ENCODE results near the gene DPP6.

The DPP6 gene

GRCh38 chr7:154308928-154309327 is 256.7 kb downstream of the DPP6 start:
- no peaks in the 10 kb centered on the region for H3K4me1 ChIP-seq (ENCODE audit: low read depth, poor library complexity, severe bottlenecking)
- no peak overlapping the region for H3K27ac ChIP-seq
- H3K4me3 ChIP-seq (IDR thresholded peaks at IDR 0.05; ENCODE audit: insufficient read depth, low read depth, low read length) = no peak overlapping the region
- no peak overlapping the region for H3K9ac ChIP-seq
- H4K20me1 ChIP-seq (ENCODE audit: insufficient read depth) = no peaks in the 10 kb centered on the region
- H2AFZ ChIP-seq (ENCODE audit: low read depth) = no peak overlapping the region
- H3K79me2 ChIP-seq (ENCODE audit: insufficient read depth, low read depth) = no peaks in the 10 kb centered on the region
- TF ChIP-seq CTCF (conservative IDR thresholded peaks at IDR 0.05; ENCODE audit: low read depth, low read length) = no peak
- H3K4me2 ChIP-seq = no peak overlapping the region
- no peaks in the 10 kb centered on the region for H3K36me3 ChIP-seq (ENCODE audit: insufficient read depth)
- no peaks in the 10 kb centered on the region for H3K27me3 ChIP-seq (ENCODE audit: insufficient read depth, low read depth)

- no peak overlapping the region for H2AFZ ChIP-seq (ENCODE audit: low read depth)
- H3K27me3 ChIP-seq (ENCODE audit: insufficient read depth, low read depth) = no peaks in the 10 kb centered on the region
Observed at GRCh38 chr7:154310114-154310513, 257.9 kb downstream of the DPP6 start.

GRCh38 chr7:154324196-154324595 is 272.0 kb downstream of the DPP6 start:
- H2AFZ ChIP-seq (ENCODE audit: low read depth) = no peak overlapping the region
- H3K4me1 ChIP-seq (ENCODE audit: low read depth, poor library complexity, severe bottlenecking) = no peaks in the 10 kb centered on the region
- no peaks in the 10 kb centered on the region for H3K36me3 ChIP-seq (ENCODE audit: insufficient read depth)
- no peak overlapping the region for H3K4me2 ChIP-seq
- TF ChIP-seq CTCF (conservative IDR thresholded peaks at IDR 0.05; ENCODE audit: low read depth, low read length) = no peak
- H4K20me1 ChIP-seq (ENCODE audit: insufficient read depth) = no peaks in the 10 kb centered on the region
- no peak overlapping the region for H3K4me3 ChIP-seq (IDR thresholded peaks at IDR 0.05; ENCODE audit: insufficient read depth, low read depth, low read length)
- no peak overlapping the region for H3K9ac ChIP-seq
- no peaks in the 10 kb centered on the region for H3K27me3 ChIP-seq (ENCODE audit: insufficient read depth, low read depth)
- no peaks in the 10 kb centered on the region for H3K79me2 ChIP-seq (ENCODE audit: insufficient read depth, low read depth)
- H3K27ac ChIP-seq = no peak overlapping the region

More at GRCh38 chr7:154310114-154310513, 257.9 kb downstream of the DPP6 start:
- Histone ChIP-seq H3K36me3 (ENCODE audit: insufficient read depth) (no peaks in the 10 kb centered on the region), H3K27ac (no peak overlapping the region), H3K79me2 (ENCODE audit: insufficient read depth, low read depth) (no peaks in the 10 kb centered on the region), H3K9ac (no peak overlapping the region), H3K4me1 (ENCODE audit: low read depth, poor library complexity, severe bottlenecking) (no peaks in the 10 kb centered on the region), H3K4me3 (IDR thresholded peaks at IDR 0.05; ENCODE audit: insufficient read depth, low read depth, low read length) (no peak overlapping the region), H4K20me1 (ENCODE audit: insufficient read depth) (no peaks in the 10 kb centered on the region), H3K4me2 (no peak overlapping the region)
- no peak for TF ChIP-seq CTCF (conservative IDR thresholded peaks at IDR 0.05; ENCODE audit: low read depth, low read length)

GRCh38 chr7:154326421-154326820 is 274.2 kb downstream of the DPP6 start:
- H3K4me3 ChIP-seq (IDR thresholded peaks at IDR 0.05; ENCODE audit: insufficient read depth, low read depth, low read length) = no peak overlapping the region
- H3K4me2 ChIP-seq = no peak overlapping the region
- H3K27me3 ChIP-seq (ENCODE audit: insufficient read depth, low read depth) = no peaks in the 10 kb centered on the region
- H3K36me3 ChIP-seq (ENCODE audit: insufficient read depth) = no peaks in the 10 kb centered on the region
- H3K9ac ChIP-seq = no peak overlapping the region
- no peaks in the 10 kb centered on the region for H3K4me1 ChIP-seq (ENCODE audit: low read depth, poor library complexity, severe bottlenecking)
- H3K27ac ChIP-seq = no peak overlapping the region
- H4K20me1 ChIP-seq (ENCODE audit: insufficient read depth) = no peaks in the 10 kb centered on the region
- H3K79me2 ChIP-seq (ENCODE audit: insufficient read depth, low read depth) = no peaks in the 10 kb centered on the region
- H2AFZ ChIP-seq (ENCODE audit: low read depth) = no peak overlapping the region
- no peak for TF ChIP-seq CTCF (conservative IDR thresholded peaks at IDR 0.05; ENCODE audit: low read depth, low read length)
